C4-2B (cell line): Measurements from ENCODE around the gene KRT33B.

Source experiments
- CTCF ChIP-seq: fragments of 450-650 bp; conservative IDR thresholded peaks from 2 replicates; pipeline ENCODE4 v1.5.1; 2017; ENCODE audit warnings: mild to moderate bottlenecking
- ZFX ChIP-seq: fragments of 450-650 bp; IDR thresholded peaks from 2 replicates; pipeline ENCODE4 v1.6.1; 2017

- no peak for TF ChIP-seq CTCF
- TF ChIP-seq ZFX: no peak
These were observed 48.7 kb upstream of the KRT33B start for GRCh38 chr17:41418116-41418860.
